Activated gamma-delta T cell (primary cell): Measurements from ENCODE around the gene XPC.
"Not testable (repeated sequence)": the region's sequence is repeated elsewhere in the genome, so short reads cannot be mapped to it uniquely, and the experiment has no call there.

Experiments used
- DNase-seq: peaks from one replicate; lab custom pipeline; 2025; lab: John Stamatoyannopoulos, UW

The XPC gene

GRCh38 chr3:14119651-14120050 is 58.8 kb downstream of the XPC start:
- no peak for DNase-seq

- no peak for DNase-seq
These were observed 59.7 kb downstream of the XPC start for GRCh38 chr3:14118400-14119381.

- DNase-seq, result no peak
These were observed 60.7 kb downstream of the XPC start for GRCh38 chr3:14117468-14118399.

- DNase-seq, result no peak
These were observed 64.3 kb downstream of the XPC start for GRCh38 chr3:14113965-14114635.

- DNase-seq, result no peak
These were observed 67.7 kb downstream of the XPC start for GRCh38 chr3:14110699-14111098.

- not testable (repeated sequence) for DNase-seq
These were observed 68.6 kb downstream of the XPC start for GRCh38 chr3:14109821-14110220.

- no peak for DNase-seq
These were observed 80.6 kb downstream of the XPC start for GRCh38 chr3:14097616-14098391.

GRCh38 chr3:14096742-14097141 is 81.7 kb downstream of the XPC start:
- DNase-seq, result no peak
